WTC11 (cell line): ENCODE data around the gene RSPO3. TPM values are rescaled to one million over a fixed set of nuclear protein-coding genes. Genes with fewer than 3 reads are reported as not detected.

ENCODE experiments used
- ATAC-seq: fragments of 200-7000 bp; cut with Tn5 transposase; 2 replicates; pipeline ENCODE4 v1.10.0; 2021; ENCODE audit warnings: mild to moderate bottlenecking, moderate library complexity
- CTCF ChIA-PET: fragments of 300-600 bp; sonication (Branson Sonifier 250); formaldehyde crosslinking; loops from one replicate; lab custom pipeline; 2021; ENCODE audit warnings: antibody characterized with exemption; lab: Charles Lee
- POLR2A ChIA-PET: fragments of 350-600 bp; sonication (Branson Sonifier 250); formaldehyde crosslinking; loops from one replicate; lab custom pipeline; 2021; ENCODE audit warnings: antibody characterized with exemption; lab: Charles Lee
- DNase-seq: peaks from one replicate; pipeline ENCODE4 v3.0.0; 2021; ENCODE audit warnings: low spot score
- H3K27ac Mint-ChIP-seq: 2 replicates; pipeline ENCODE4 v1.8.0; 2021; ENCODE audit warnings: mixed read lengths
- H3K27me3 Mint-ChIP-seq: 2 replicates; pipeline ENCODE4 v1.8.0; 2021; ENCODE audit warnings: low read depth, mild to moderate bottlenecking, moderate library complexity, mixed read lengths
- H3K36me3 Mint-ChIP-seq: 2 replicates; pipeline ENCODE4 v1.8.0; 2021; ENCODE audit warnings: mixed read lengths
- H3K4me1 Mint-ChIP-seq: 2 replicates; pipeline ENCODE4 v1.8.0; 2022; ENCODE audit warnings: mixed read lengths
- H3K4me3 Mint-ChIP-seq: 2 replicates; pipeline ENCODE4 v1.8.0; 2021; ENCODE audit warnings: mild to moderate bottlenecking, moderate library complexity, mixed read lengths
- H3K9me3 Mint-ChIP-seq: 2 replicates; pipeline ENCODE4 v1.8.0; 2021; ENCODE audit warnings: mixed read lengths
- ATF1 ChIP-seq: sonication (generic); formaldehyde crosslinking; IDR thresholded peaks from 2 replicates; pipeline ENCODE4 v1.8.1; 2023; ENCODE audit warnings: mild to moderate bottlenecking, moderate library complexity, missing genetic modification reagents
- CBFB ChIP-seq: sonication (generic); formaldehyde crosslinking; IDR thresholded peaks from 2 replicates; pipeline ENCODE4 v1.8.1; 2022; ENCODE audit warnings: mild to moderate bottlenecking, low read depth, missing genetic modification reagents
- ETV6 ChIP-seq: sonication (generic); formaldehyde crosslinking; IDR thresholded peaks from 2 replicates; pipeline ENCODE4 v1.8.1; 2022; ENCODE audit warnings: mild to moderate bottlenecking, missing genetic modification reagents
- IRF2 ChIP-seq: sonication (generic); formaldehyde crosslinking; IDR thresholded peaks from 2 replicates; pipeline ENCODE4 v1.8.0; 2022; ENCODE audit warnings: low read depth, missing genetic modification reagents, borderline replicate concordance
- NFYB ChIP-seq: sonication (generic); formaldehyde crosslinking; conservative IDR thresholded peaks from 2 replicates; pipeline ENCODE4 v1.8.0; 2022; ENCODE audit warnings: low read depth, missing genetic modification reagents
- NR1H2 ChIP-seq: sonication (generic); formaldehyde crosslinking; IDR thresholded peaks from 2 replicates; pipeline ENCODE4 v1.9.0; 2021; ENCODE audit warnings: mild to moderate bottlenecking, moderate library complexity, missing genetic modification reagents
- PRRX2 ChIP-seq: fragments of 250-450 bp; sonication (Bioruptor Pico); IDR thresholded peaks from 2 replicates; pipeline ENCODE4 v1.8.0; 2021; ENCODE audit warnings: mild to moderate bottlenecking
- SOX15 ChIP-seq: fragments of 250-450 bp; sonication (Bioruptor Pico); IDR thresholded peaks from 2 replicates; pipeline ENCODE4 v1.9.0; 2021; ENCODE audit warnings: mild to moderate bottlenecking
- TP53 ChIP-seq: sonication (generic); formaldehyde crosslinking; IDR thresholded peaks from 2 replicates; pipeline ENCODE4 v1.8.1; 2023; ENCODE audit warnings: mild to moderate bottlenecking, missing genetic modification reagents
- ZNF232 ChIP-seq: sonication (generic); formaldehyde crosslinking; IDR thresholded peaks from 2 replicates; pipeline ENCODE4 v1.8.0; 2022; ENCODE audit warnings: mild to moderate bottlenecking, missing genetic modification reagents
- total RNA-seq: library from RNA; stranded (reverse); gene quantifications from 3 replicates; pipeline ENCODE4 v1.2.3, GENCODE V29; 2021
- TF ChIP-seq, protein P1 (sequence below): fragments of 200-600 bp; IDR thresholded peaks from 2 replicates; pipeline ENCODE4 v1.8.0; 2022; ENCODE audit warnings: antibody characterized with exemption
- TF ChIP-seq, protein P2 (sequence below): sonication (generic); formaldehyde crosslinking; IDR thresholded peaks from 2 replicates; pipeline ENCODE4 v1.8.1; 2022; ENCODE audit warnings: missing genetic modification reagents, borderline replicate concordance
- TF ChIP-seq, protein P3 (sequence below): sonication (generic); formaldehyde crosslinking; IDR thresholded peaks from 2 replicates; pipeline ENCODE4 v1.8.0; 2022; ENCODE audit warnings: mild to moderate bottlenecking, missing genetic modification reagents

The RSPO3 gene
- total RNA-seq, 1 experiment from 2014 or later = not detected

DNA sequence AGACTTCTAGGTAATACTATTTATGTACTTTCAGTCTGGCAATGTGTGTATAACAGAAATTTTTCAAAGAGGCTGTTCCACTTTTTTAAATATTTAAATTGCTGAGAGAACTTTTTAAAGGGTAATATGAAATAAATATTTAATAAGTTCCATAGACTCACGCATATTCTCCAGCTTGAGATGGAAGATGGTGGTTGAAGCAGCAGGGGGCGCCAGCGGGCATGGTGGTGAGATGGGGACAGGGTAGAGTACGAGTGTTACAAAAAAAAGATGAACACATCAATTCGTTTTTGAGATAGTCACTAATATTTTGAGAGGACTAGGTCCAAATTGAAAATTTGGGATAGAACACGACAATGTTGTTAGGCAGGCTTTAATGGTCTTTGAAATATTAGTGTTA, 68.4 kb downstream of the RSPO3 start:
- H3K4me3 Mint-ChIP-seq = no peak overlapping the region
- ATAC-seq (peak; percentile 80), DNase-seq (peak; percentile 81)
- TF ChIP-seq, protein P1, sequence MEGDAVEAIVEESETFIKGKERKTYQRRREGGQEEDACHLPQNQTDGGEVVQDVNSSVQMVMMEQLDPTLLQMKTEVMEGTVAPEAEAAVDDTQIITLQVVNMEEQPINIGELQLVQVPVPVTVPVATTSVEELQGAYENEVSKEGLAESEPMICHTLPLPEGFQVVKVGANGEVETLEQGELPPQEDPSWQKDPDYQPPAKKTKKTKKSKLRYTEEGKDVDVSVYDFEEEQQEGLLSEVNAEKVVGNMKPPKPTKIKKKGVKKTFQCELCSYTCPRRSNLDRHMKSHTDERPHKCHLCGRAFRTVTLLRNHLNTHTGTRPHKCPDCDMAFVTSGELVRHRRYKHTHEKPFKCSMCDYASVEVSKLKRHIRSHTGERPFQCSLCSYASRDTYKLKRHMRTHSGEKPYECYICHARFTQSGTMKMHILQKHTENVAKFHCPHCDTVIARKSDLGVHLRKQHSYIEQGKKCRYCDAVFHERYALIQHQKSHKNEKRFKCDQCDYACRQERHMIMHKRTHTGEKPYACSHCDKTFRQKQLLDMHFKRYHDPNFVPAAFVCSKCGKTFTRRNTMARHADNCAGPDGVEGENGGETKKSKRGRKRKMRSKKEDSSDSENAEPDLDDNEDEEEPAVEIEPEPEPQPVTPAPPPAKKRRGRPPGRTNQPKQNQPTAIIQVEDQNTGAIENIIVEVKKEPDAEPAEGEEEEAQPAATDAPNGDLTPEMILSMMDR = peak; percentile 80
- TF ChIP-seq CBFB (CRISPR knock-in tag) = no peak
- ChIA-PET CTCF (interaction anchor here (0.6 to 3.1 kb wide), 25 partner anchors 9 to 456 kb away, joined by 3 to 41 read pairs (median 5); partner anchors contain the start of genes KIAA0408 and RNF146), POLR2A (interaction anchor here (0.6 kb wide), 1 partner anchor 80 kb away, joined by 4 read pairs; the partner anchor contains the start of gene RNF146)
- H3K9me3 Mint-ChIP-seq = peaks cover 6% of the 10 kb centered on the region
- no peak overlapping the region for H3K27ac Mint-ChIP-seq
- H3K4me1 Mint-ChIP-seq = peaks cover 12% of the 10 kb centered on the region
- no peaks in the 10 kb centered on the region for H3K36me3 Mint-ChIP-seq
- no peaks in the 10 kb centered on the region for H3K27me3 Mint-ChIP-seq

DNA sequence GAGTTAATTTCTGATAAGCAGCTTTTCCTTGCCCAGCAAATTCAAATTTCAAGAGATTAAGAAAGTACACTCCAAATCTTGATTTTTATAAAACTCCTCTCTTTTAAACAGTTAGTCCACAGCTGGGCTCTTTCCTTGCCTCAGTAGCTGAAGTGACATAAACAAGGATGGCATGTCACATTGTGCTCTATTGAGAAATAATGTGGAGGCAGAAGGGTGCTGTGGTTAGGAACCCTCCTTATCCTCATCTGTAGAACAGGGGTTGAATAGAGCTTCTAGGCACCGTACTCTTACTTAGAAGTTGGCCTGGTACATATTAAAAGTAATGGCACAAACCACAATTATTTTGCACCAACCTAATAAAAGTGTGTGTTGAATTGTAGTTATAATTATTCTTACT, 70.3 kb downstream of the RSPO3 start:
- H3K36me3 Mint-ChIP-seq = no peaks in the 10 kb centered on the region
- no peak for DNase-seq
- H3K27ac Mint-ChIP-seq = no peak overlapping the region
- TF ChIP-seq, protein P2, sequence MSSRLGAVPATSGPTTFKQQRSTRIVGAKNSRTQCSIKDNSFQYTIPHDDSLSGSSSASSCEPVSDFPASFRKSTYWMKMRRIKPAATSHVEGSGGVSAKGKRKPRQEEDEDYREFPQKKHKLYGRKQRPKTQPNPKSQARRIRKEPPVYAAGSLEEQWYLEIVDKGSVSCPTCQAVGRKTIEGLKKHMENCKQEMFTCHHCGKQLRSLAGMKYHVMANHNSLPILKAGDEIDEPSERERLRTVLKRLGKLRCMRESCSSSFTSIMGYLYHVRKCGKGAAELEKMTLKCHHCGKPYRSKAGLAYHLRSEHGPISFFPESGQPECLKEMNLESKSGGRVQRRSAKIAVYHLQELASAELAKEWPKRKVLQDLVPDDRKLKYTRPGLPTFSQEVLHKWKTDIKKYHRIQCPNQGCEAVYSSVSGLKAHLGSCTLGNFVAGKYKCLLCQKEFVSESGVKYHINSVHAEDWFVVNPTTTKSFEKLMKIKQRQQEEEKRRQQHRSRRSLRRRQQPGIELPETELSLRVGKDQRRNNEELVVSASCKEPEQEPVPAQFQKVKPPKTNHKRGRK = no peak
- TF ChIP-seq SOX15 (CRISPR knock-in tag) = no peak
- TF ChIP-seq ZNF232 (CRISPR knock-in tag) = no peak
- no peak for TF ChIP-seq TP53
- TF ChIP-seq, protein P3, sequence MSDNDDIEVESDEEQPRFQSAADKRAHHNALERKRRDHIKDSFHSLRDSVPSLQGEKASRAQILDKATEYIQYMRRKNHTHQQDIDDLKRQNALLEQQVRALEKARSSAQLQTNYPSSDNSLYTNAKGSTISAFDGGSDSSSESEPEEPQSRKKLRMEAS (CRISPR knock-in tag) = no peak
- no peak for TF ChIP-seq IRF2 (CRISPR knock-in tag)
- no peak for TF ChIP-seq NR1H2
- no peaks in the 10 kb centered on the region for H3K4me1 Mint-ChIP-seq
- no peak overlapping the region for H3K4me3 Mint-ChIP-seq
- ATAC-seq = no peak
- CTCF ChIA-PET = interaction anchor here (1.3 to 3.1 kb wide), 3 partner anchors 11 to 22 kb away, joined by 3 to 22 read pairs (median 4); no protein-coding TSS in a partner anchor
- H3K27me3 Mint-ChIP-seq = no peaks in the 10 kb centered on the region
- no peaks in the 10 kb centered on the region for H3K9me3 Mint-ChIP-seq
- POLR2A ChIA-PET = no interaction called here

DNA sequence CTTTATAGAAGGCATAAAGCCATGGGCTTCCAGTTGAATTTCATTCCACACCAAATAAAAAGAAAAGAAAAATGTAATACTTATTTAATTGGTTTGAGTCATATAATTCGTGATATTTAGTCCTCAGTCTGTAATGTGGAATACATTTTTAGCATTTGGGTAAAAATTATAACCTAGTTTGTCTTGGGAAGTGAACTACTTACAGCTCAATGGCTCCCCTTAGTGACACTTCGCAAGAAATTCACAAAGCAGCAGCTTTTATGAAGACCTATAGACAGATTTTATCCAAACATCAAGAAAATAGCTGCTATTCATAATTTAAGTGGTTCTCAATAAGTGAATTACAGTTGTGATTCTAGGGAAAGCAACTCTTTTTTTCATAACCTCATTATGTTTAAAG, 72.1 kb downstream of the RSPO3 start:
- Mint-ChIP-seq H3K4me1 (no peaks in the 10 kb centered on the region), H3K4me3 (no peak overlapping the region)
- no peak for TF ChIP-seq ETV6
- no peak for TF ChIP-seq NFYB (CRISPR knock-in tag)

DNA sequence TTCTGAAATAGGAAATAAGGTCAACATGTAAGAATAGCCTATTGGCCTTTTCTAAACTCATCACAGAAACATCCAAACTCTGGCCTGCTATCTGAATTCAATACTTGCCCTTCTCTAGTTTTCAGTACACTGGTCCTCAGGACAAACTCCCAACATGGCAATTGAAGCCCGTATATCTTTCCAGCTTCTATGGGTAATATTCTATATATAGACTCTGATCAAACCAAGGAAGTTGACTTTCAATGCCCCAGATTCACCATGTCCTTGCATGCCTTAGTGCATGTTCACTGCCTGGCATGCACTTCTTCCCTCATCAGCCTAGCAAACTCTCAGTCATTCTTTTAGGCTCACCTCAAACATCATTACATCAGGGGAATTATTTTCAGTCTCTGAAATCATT, 73.2 kb downstream of the RSPO3 start:
- Mint-ChIP-seq H3K9me3 (no peaks in the 10 kb centered on the region), H3K27ac (no peak overlapping the region), H3K4me3 (no peak overlapping the region), H3K4me1 (no peaks in the 10 kb centered on the region), H3K27me3 (no peaks in the 10 kb centered on the region), H3K36me3 (no peaks in the 10 kb centered on the region)
- TF ChIP-seq PRRX2 (CRISPR knock-in tag) (no peak), ATF1 (CRISPR knock-in tag) (no peak)
- no peak for ATAC-seq
- DNase-seq = no peak
- POLR2A ChIA-PET = no interaction called here
- CTCF ChIA-PET = interaction anchor here (2.6 kb wide), 1 partner anchor 75 kb away, joined by 14 read pairs; the partner anchor contains the start of gene RNF146

More for the DNA sequence above, 72.1 kb downstream of the RSPO3 start:
- Mint-ChIP-seq H3K9me3 (no peaks in the 10 kb centered on the region), H3K27me3 (no peaks in the 10 kb centered on the region), H3K27ac (no peak overlapping the region), H3K36me3 (no peaks in the 10 kb centered on the region)
- ChIA-PET POLR2A (interaction anchor here (0.7 to 1.3 kb wide), 2 partner anchors 76 to 758 kb away, joined by 3 read pairs; partner anchors contain the start of gene RNF146), CTCF (interaction anchor here (0.6 to 2.6 kb wide), 5 partner anchors 11 to 268 kb away, joined by 3 to 14 read pairs (median 3); partner anchors contain the start of gene RNF146)
- DNase-seq (no peak), ATAC-seq (0 out of 2 replicates have a peak, but pooled peaks have one; percentile 51)
